Measurements from ENCODE around the gene WASF2.
"Not testable (repeated sequence)": the region's sequence is repeated elsewhere in the genome, so short reads cannot be mapped to it uniquely, and the experiment has no call there.

DNA sequence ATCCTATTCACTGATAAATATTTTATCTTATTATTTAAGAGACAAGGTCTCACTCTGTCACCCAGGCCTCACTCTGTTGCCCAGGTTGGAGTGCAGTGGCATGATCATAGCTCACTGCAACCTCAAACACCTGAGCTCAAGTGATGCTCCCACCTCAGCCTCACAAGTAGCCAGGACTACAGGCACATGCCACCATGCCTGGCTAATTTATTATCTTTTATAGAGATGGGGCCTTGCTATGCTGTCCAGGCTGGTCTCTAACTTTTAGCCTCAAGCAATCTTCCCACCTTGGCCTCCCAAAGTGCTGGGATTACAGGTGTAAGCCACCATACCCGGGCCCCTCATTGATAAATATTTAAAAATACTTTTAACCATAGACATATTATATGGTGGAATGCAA lies 57.2 kb downstream of the WASF2 start:
- TF ChIP-seq, protein P1, sequence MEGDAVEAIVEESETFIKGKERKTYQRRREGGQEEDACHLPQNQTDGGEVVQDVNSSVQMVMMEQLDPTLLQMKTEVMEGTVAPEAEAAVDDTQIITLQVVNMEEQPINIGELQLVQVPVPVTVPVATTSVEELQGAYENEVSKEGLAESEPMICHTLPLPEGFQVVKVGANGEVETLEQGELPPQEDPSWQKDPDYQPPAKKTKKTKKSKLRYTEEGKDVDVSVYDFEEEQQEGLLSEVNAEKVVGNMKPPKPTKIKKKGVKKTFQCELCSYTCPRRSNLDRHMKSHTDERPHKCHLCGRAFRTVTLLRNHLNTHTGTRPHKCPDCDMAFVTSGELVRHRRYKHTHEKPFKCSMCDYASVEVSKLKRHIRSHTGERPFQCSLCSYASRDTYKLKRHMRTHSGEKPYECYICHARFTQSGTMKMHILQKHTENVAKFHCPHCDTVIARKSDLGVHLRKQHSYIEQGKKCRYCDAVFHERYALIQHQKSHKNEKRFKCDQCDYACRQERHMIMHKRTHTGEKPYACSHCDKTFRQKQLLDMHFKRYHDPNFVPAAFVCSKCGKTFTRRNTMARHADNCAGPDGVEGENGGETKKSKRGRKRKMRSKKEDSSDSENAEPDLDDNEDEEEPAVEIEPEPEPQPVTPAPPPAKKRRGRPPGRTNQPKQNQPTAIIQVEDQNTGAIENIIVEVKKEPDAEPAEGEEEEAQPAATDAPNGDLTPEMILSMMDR (IDR thresholded peaks at IDR 0.05; ENCODE audit: poor library complexity, severe bottlenecking) = not testable (repeated sequence)
- TF ChIP-seq TAF1 (IDR thresholded peaks at IDR 0.05; ENCODE audit: low read depth) = not testable (repeated sequence)
